Stimulated activated CD4-positive, alpha-beta T cell treated with anti-CD3 and anti-CD28 coated beads, Interleukin-15, amount 100 ng/mL, for 48 hours (primary cell): ENCODE results near the gene PSMD12.
"Not testable (repeated sequence)": the region's sequence is repeated elsewhere in the genome, so short reads cannot be mapped to it uniquely, and the experiment has no call there.

ENCODE experiments used
- DNase-seq, 2 donors: peaks; one replicate each; pipeline ENCODE4 v3.0.0-alpha.2; 2020; ENCODE audit warnings: low read depth in 2 of 2

Gene PSMD12

GRCh38 chr17:67366193-67367157 is at the start of gene PSMD12:
Gene PSMD12 (minus strand): TSS chr17:67366577. CDS start chr17:67366519, 58 bp downstream.
- DNase-seq = peak; percentile 88 to 90

DNA sequence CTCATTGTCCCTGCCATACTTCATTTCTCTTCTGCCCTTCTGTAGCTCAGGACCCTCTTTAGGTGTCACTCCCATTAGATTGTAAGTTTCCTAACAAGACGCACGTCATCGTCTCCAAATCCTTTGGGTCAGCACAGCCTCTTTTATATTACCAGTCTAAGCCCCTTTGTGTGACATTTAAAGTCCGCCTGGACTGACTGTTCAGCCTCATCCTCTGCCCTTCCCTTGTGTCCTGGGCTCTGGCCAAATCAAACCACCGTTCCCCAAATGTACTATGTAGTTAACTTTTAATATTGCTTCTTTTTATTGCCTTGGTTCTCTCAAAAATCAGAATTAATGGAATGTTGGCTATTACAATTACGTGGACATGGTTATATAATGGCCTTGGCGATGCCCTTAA is 48.9 kb upstream of the PSMD12 start:
- DNase-seq = no peak

DNA sequence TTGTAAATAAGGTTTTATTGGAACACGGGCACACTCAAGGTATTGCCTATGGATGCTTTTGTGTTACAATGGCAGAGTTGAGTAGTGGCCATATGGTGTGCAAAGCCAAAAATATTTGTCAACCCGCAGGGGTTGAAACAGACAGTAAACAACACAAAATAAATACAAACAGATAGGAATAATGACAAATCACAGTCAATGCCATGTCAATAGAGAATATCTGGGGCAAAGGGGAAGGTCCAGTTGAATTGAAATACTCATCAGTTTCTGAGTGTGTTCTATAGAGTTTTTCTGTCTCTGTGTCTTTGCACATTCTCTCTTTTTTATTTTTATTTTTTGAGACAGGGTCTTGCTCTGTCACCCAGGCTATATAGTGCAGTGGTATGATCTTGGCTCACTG is 48.2 kb upstream of the PSMD12 start:
- no peak for DNase-seq

DNA sequence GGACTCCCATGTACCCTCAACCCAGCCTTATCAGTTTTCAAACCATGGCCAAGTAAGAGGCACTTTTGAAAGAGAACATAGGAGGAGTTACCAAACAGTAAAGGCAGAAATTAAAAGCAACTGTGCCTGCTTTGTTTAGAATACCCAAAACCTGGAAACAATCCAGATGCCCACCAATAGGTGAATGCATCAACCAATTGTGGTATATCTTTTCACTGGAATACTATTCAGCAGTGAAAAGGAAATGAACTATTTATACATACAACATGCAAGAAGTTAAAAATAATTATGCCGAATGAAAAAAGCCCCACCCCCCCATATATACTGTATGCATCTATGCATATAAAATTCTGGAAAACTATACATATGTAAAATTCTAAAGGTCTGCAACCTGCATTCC is 47.8 kb upstream of the PSMD12 start:
- no peak for DNase-seq

GRCh38 chr17:67413388-67413787 is 47.0 kb upstream of the PSMD12 start:
- no peak for DNase-seq

GRCh38 chr17:67412941-67413340 is 46.6 kb upstream of the PSMD12 start:
- DNase-seq = no peak

DNA sequence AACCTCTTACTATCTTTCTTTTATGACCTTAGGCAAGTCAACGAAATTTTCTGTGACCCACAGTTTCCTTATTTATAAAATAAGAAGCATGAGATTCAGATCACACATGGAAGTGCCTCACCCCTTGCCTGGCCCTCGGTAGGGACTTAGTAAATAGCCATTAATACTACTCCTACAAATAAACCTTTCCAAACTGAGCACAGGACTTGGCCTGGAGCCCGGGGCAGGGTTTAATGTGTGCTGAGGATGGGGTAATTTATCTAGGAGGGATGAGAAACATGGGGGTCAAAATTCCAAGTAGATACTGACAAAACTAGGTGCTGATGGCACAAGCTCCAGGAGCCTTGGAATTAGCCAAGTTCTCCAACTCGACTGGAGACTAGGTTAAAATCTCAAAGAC is 45.7 kb upstream of the PSMD12 start:
- no peak for DNase-seq

DNA sequence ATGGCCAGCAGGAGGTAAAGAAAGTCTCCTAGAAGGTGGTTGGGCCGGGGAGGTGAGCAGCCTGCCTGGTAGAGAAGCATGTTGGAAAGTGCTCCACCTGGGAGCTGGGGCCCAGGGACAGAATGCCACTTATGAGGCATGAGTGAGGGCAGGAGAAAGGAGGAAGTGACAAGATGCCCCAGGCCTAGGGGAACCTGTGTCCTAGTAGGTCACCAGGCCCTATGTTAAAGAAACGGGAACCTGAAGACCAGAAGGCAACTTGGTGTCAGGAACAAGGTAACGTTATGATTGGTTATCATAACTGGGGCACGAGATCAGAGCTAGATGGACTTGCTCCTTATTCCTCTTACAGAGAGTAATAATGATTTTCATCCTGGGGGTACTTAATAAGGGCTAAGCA is 45.0 kb upstream of the PSMD12 start:
- DNase-seq = no peak

DNA sequence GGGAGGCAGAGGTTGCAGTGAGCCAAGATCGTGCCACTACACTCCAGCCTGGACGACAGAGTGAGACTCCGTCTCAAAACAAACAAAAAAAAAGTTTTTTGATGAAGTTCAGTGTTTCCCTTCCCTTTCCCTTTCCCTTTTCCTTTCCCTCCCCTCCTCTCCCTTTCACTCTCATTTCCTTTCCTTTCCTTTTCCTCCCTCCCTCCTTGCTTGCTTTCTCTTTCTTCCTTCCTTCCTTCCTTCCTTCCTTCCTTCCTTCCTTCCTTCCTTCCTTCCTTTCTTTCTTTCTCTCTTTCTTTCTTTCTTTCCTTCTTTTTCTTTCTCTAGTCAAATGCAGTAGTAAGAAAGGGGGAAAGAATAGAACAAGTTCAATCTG is 42.1 kb upstream of the PSMD12 start:
- not testable (repeated sequence) for DNase-seq

- no peak for DNase-seq
Measured at GRCh38 chr17:67403483-67403882, 37.1 kb upstream of the PSMD12 start.

- no peak for DNase-seq
Measured at GRCh38 chr17:67403065-67403464, 36.7 kb upstream of the PSMD12 start.

- DNase-seq = no peak
Measured at GRCh38 chr17:67401598-67402504, 35.5 kb upstream of the PSMD12 start.

- DNase-seq = no peak
Measured at GRCh38 chr17:67401106-67401505, 34.7 kb upstream of the PSMD12 start.

- DNase-seq = no peak
Measured at GRCh38 chr17:67400193-67400592, 33.8 kb upstream of the PSMD12 start.

- no peak for DNase-seq
Measured at GRCh38 chr17:67399676-67400075, 33.3 kb upstream of the PSMD12 start.

- no peak for DNase-seq
Measured at GRCh38 chr17:67393809-67394397, 27.5 kb upstream of the PSMD12 start.

GRCh38 chr17:67392111-67392510 is 25.7 kb upstream of the PSMD12 start:
- no peak for DNase-seq

DNA sequence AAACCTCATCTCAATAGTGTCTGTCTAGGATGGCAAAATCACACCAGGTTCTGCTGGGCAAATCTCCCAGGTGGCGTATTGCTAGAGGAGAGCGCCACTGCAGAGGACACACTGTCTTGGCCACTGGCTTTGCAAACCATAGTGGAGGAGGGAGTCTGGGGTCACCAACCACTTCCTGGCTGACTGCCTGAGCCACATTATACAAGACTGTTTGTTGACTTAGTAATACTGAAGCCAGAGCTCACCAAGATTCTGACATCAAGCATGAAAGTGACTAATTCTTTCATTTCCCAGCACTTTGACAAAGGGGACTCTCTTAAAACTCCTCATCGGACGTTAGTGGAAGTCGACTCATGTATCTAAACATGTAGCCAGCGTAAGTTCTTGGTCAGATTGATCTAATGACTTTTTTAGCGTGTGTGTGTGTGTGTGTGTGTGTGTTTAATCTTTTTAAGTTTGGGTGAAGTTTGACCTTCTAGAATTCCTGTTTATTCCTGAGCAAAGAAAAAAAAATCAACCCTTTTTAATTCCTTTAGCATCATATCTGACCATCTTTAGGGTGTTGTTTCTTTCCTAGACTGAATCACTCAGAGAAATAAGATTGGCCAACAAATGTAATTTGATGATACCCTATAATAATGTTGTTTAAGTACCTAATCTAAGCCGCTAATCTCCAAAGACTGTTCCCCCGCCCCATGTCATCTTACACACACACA is 24.4 kb upstream of the PSMD12 start:
- DNase-seq = peak; percentile 57 to 60

DNA sequence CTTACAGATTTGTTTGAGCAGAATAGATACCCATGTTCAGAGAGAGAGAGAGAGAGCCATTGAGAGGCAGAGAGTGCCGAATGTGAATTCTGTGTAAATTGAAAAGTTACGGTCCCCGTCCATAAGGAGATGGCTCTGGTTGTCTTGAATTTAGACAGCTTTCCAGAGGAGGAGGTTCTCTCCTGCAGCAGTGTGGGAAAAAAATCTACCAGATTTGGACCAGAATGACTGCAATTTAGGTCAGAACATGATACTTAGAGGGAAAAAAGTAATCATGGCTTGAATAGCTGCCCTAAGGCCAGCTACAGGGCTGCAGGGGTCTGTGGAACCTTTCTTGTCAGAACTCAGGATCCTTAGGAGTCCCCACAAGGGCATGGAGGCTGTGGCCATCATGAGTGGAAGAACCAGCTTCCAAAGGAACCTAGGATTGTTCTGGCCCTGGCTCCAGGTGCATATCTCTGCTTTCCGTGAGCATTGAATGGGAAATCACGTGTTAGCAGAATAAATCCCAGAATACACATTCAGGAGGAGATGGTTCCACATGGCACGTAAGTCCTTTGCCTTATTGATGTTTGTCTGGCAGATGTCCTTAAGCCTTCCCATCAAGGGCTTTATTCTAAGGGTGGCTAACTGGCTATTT is 23.7 kb upstream of the PSMD12 start:
- no peak for DNase-seq

DNA sequence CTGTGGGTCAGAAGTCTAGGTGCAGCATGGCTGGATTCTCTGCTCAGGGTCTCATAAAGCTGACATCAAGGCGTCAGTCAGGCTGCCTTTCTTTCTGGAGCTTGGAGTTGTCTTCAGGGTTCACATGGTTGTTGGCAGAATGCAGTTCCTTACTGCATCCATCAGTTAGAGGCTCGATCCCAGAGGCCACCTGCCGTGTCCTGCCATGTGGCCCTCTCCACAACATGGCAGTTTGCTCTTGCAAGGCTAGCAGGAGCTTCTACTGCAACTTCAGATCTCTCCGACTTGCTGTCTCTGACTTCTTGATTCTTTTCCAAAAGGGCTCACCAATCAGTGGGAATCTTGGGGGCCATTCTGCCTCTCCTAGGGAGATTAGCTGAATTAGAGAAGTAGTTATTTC is 22.6 kb upstream of the PSMD12 start:
- no peak for DNase-seq

DNA sequence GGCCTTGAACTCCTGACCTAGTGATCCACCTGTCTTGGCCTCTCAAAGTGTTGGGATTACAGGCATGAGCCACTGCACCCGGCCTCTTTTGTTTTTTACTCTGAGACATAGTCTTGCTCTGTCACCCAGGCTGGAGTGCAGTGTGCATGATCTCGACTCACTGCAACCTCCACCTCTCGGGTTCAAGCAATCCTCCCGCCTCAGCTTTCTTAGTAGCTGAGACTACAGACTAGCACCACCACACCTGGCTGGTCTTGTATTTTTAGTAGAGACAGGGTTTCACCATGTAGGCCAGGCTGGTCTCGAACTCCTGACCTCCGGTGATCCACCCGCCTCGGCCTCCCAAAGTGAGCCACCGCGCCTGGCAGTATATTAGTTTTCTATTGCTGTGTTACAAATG is 22.2 kb upstream of the PSMD12 start:
- not testable (repeated sequence) for DNase-seq
